ENCODE measurements around the gene NEK9. TPM values are rescaled to one million over a fixed set of nuclear protein-coding genes. Genes with fewer than 3 reads are reported as not detected.

The NEK9 gene
- polyA plus RNA-seq, 1 donor from 2014 or later: 9.4 TPM

DNA sequence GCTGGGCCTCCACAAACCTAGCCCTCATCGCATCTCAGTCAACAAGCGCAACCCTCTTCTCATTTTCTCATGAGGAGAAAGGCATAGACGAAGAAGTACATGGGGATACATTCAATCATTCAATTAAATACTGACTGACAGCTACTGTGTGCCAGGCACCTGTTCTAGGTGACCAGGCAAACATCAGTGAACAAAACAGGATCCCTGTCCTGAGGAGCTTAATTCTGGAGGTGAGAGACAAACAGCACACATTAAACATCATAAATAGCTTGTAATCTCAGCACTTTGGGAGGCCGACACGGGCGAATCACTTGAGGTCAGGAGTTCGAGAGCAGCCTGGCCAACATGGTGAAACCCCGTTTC, 62.7 kb downstream of the NEK9 start:
- H3K9ac ChIP-seq (ENCODE audit: low read length): peak overlapping the region; percentile 69
- no peak for TF ChIP-seq EP300 (conservative IDR thresholded peaks at IDR 0.05; ENCODE audit: poor library complexity, severe bottlenecking)
- no peak for TF ChIP-seq TAF1 (IDR thresholded peaks at IDR 0.05; ENCODE audit: low read depth)
- TF ChIP-seq SMC3 (conservative IDR thresholded peaks at IDR 0.05; ENCODE audit: poor library complexity): no peak
- TF ChIP-seq RAD21 (conservative IDR thresholded peaks at IDR 0.05): no peak
- TF ChIP-seq, protein P1, sequence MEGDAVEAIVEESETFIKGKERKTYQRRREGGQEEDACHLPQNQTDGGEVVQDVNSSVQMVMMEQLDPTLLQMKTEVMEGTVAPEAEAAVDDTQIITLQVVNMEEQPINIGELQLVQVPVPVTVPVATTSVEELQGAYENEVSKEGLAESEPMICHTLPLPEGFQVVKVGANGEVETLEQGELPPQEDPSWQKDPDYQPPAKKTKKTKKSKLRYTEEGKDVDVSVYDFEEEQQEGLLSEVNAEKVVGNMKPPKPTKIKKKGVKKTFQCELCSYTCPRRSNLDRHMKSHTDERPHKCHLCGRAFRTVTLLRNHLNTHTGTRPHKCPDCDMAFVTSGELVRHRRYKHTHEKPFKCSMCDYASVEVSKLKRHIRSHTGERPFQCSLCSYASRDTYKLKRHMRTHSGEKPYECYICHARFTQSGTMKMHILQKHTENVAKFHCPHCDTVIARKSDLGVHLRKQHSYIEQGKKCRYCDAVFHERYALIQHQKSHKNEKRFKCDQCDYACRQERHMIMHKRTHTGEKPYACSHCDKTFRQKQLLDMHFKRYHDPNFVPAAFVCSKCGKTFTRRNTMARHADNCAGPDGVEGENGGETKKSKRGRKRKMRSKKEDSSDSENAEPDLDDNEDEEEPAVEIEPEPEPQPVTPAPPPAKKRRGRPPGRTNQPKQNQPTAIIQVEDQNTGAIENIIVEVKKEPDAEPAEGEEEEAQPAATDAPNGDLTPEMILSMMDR (IDR thresholded peaks at IDR 0.05; ENCODE audit: poor library complexity, severe bottlenecking): no peak
- TF ChIP-seq EZH2 (IDR thresholded peaks at IDR 0.05; ENCODE audit: borderline replicate concordance, insufficient read depth, low read length, poor library complexity, severe bottlenecking): no peak
- TF ChIP-seq POLR2AphosphoS5 (IDR thresholded peaks at IDR 0.05): no peak
- TF ChIP-seq MXI1 (conservative IDR thresholded peaks at IDR 0.05; ENCODE audit: poor library complexity, severe bottlenecking): no peak
- TF ChIP-seq, protein P2, sequence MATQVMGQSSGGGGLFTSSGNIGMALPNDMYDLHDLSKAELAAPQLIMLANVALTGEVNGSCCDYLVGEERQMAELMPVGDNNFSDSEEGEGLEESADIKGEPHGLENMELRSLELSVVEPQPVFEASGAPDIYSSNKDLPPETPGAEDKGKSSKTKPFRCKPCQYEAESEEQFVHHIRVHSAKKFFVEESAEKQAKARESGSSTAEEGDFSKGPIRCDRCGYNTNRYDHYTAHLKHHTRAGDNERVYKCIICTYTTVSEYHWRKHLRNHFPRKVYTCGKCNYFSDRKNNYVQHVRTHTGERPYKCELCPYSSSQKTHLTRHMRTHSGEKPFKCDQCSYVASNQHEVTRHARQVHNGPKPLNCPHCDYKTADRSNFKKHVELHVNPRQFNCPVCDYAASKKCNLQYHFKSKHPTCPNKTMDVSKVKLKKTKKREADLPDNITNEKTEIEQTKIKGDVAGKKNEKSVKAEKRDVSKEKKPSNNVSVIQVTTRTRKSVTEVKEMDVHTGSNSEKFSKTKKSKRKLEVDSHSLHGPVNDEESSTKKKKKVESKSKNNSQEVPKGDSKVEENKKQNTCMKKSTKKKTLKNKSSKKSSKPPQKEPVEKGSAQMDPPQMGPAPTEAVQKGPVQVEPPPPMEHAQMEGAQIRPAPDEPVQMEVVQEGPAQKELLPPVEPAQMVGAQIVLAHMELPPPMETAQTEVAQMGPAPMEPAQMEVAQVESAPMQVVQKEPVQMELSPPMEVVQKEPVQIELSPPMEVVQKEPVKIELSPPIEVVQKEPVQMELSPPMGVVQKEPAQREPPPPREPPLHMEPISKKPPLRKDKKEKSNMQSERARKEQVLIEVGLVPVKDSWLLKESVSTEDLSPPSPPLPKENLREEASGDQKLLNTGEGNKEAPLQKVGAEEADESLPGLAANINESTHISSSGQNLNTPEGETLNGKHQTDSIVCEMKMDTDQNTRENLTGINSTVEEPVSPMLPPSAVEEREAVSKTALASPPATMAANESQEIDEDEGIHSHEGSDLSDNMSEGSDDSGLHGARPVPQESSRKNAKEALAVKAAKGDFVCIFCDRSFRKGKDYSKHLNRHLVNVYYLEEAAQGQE (IDR thresholded peaks at IDR 0.05; ENCODE audit: borderline replicate concordance): no peak
- H3K9me2 ChIP-seq (ENCODE audit: insufficient read depth, low read length): no peaks in the 10 kb centered on the region
- no peaks in the 10 kb centered on the region for H3K9me3 ChIP-seq (ENCODE audit: low read length)
- H2AFZ ChIP-seq (ENCODE audit: low read depth, low read length): peak overlapping the region; percentile 25
- H3K4me2 ChIP-seq (ENCODE audit: low read length): peak overlapping the region; percentile 42
- H3K27me3 ChIP-seq (ENCODE audit: insufficient read depth, low read depth, low read length): no peaks in the 10 kb centered on the region
- no peaks in the 10 kb centered on the region for H4K20me1 ChIP-seq (ENCODE audit: insufficient read depth)
- peaks cover 9% of the 10 kb centered on the region for H3K79me2 ChIP-seq (replicated peaks; ENCODE audit: insufficient read depth, low read length)
- H3K36me3 ChIP-seq (ENCODE audit: insufficient read depth, low read length): peaks cover 3% of the 10 kb centered on the region
- H3F3A ChIP-seq (ENCODE audit: insufficient read depth, low read length, poor library complexity, severe bottlenecking): no peaks in the 10 kb centered on the region
- H3K27ac ChIP-seq (ENCODE audit: low read length): no peak overlapping the region
- H3K4me3 ChIP-seq (ENCODE audit: low read length): peak overlapping the region; percentile 76

DNA sequence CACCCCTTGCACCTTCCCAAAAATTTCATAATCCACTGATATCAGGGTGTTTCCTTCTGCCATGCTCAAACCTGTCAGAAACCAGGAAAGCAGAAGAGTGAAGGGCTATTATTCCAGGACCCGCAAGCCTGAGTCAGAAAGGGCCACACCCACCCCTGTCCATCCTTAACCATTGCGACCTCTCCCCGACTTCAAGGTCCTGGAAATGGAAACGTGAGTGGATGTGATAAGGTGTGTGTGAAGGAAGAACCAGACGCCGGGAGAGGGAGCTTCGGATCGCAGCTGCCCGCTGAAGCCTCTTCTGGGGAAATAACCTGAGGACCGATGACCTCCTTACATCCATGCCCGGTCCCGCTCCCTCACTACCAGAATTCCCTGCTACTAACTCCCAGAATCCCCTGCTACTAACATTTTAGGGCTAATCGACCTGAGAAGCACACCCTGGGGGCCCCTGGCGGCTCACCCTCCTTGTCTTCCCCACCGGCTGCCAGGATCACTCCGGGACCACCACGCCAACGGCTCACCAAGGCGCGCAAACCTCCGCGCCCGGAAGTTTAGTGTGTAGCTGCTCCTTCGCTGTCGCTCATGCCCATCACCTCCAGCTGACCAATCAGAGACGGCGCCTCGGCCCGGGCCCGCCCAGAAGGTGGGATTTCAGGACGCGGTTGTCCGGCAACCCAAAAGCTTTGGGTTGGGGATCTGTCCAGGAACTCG, 63.2 kb downstream of the NEK9 start, which contains the start of gene ACYP1:
Gene ACYP1 (minus strand): TSS at position 534 of the 714 bp plus-strand sequence. CDS start 471 bp downstream, at position 63.
- H3K27ac ChIP-seq (ENCODE audit: low read length): peak within 1 kb of the TSS; percentile 53
- H4K20me1 ChIP-seq (ENCODE audit: insufficient read depth): no peaks in the 10 kb centered on the region
- H2AFZ ChIP-seq (ENCODE audit: low read depth, low read length): peak within 1 kb of the TSS; percentile 80
- no peaks in the 10 kb centered on the region for H3F3A ChIP-seq (ENCODE audit: insufficient read depth, low read length, poor library complexity, severe bottlenecking)
- H3K79me2 ChIP-seq (replicated peaks; ENCODE audit: insufficient read depth, low read length): peaks cover 9% of the 10 kb centered on the region
- H3K4me2 ChIP-seq (ENCODE audit: low read length): peak within 1 kb of the TSS; percentile 86
- no peaks in the 10 kb centered on the region for H3K9me3 ChIP-seq (ENCODE audit: low read length)
- peaks cover 3% of the 10 kb centered on the region for H3K36me3 ChIP-seq (ENCODE audit: insufficient read depth, low read length)
- peak within 1 kb of the TSS; percentile 76 for H3K4me3 ChIP-seq (ENCODE audit: low read length)
- no peaks in the 10 kb centered on the region for H3K9me2 ChIP-seq (ENCODE audit: insufficient read depth, low read length)
- H3K9ac ChIP-seq (ENCODE audit: low read length): peak within 1 kb of the TSS; percentile 69
- no peak for TF ChIP-seq EZH2 (IDR thresholded peaks at IDR 0.05; ENCODE audit: borderline replicate concordance, insufficient read depth, low read length, poor library complexity, severe bottlenecking)
- no peak for TF ChIP-seq RAD21 (conservative IDR thresholded peaks at IDR 0.05)
- TF ChIP-seq TAF1 (IDR thresholded peaks at IDR 0.05; ENCODE audit: low read depth): no peak
- peak; percentile 77 for TF ChIP-seq MXI1 (conservative IDR thresholded peaks at IDR 0.05; ENCODE audit: poor library complexity, severe bottlenecking)
- TF ChIP-seq EP300 (conservative IDR thresholded peaks at IDR 0.05; ENCODE audit: poor library complexity, severe bottlenecking): no peak
- TF ChIP-seq, protein P1 (IDR thresholded peaks at IDR 0.05; ENCODE audit: poor library complexity, severe bottlenecking): peak; percentile 50
- TF ChIP-seq, protein P2 (IDR thresholded peaks at IDR 0.05; ENCODE audit: borderline replicate concordance): no peak
- TF ChIP-seq SMC3 (conservative IDR thresholded peaks at IDR 0.05; ENCODE audit: poor library complexity): peak; percentile 33
- peak; percentile 65 for TF ChIP-seq POLR2AphosphoS5 (IDR thresholded peaks at IDR 0.05)
- no peaks in the 10 kb centered on the region for H3K27me3 ChIP-seq (ENCODE audit: insufficient read depth, low read depth, low read length)

All from neural cell (in vitro differentiated cells).